ENCODE results near the gene LITAF. TPM values are rescaled to one million over a fixed set of nuclear protein-coding genes. Genes with fewer than 3 reads are reported as not detected.

The LITAF gene
- total RNA-seq: 100 to 1,000 TPM in 1 of 2 experiments, 10 to 100 TPM in 1; 91.4 to 155 TPM

GRCh38 chr16:11586856-11587642 is at the start of gene LITAF:
Gene LITAF (minus strand): TSS chr16:11586919. CDS start chr16:11556730, 30,189 bp downstream.
- H3K27ac Mint-ChIP-seq: peak within 1 kb of the TSS; percentile 90
- peaks cover 41% of the 10 kb centered on the region for H3K4me1 Mint-ChIP-seq
- H3K9me3 Mint-ChIP-seq (ENCODE audit: low read depth): no peaks in the 10 kb centered on the region
- DNase-seq (peak; percentile 75), ATAC-seq (peak; percentile 78)
- peaks cover 3% of the 10 kb centered on the region for H3K27me3 Mint-ChIP-seq
- peaks cover 1% of the 10 kb centered on the region for H3K36me3 Mint-ChIP-seq
- H3K4me3 Mint-ChIP-seq: peak within 1 kb of the TSS; percentile 89
- CTCF ChIA-PET: interaction anchor here (1.1 to 3.4 kb wide), 10 partner anchors 20 to 623 kb away, joined by 3 to 22 read pairs (median 4); no protein-coding TSS in a partner anchor

- DNase-seq (no peak), ATAC-seq (no peak)
- H3K9me3 Mint-ChIP-seq (ENCODE audit: low read depth): no peaks in the 10 kb centered on the region
- CTCF ChIA-PET: interaction anchor here (0.7 to 1.5 kb wide), 4 partner anchors 10 to 229 kb away, joined by 3 to 5 read pairs (median 4); no protein-coding TSS in a partner anchor
- peaks cover 10% of the 10 kb centered on the region for H3K4me1 Mint-ChIP-seq
- H3K4me3 Mint-ChIP-seq: no peak overlapping the region
- H3K36me3 Mint-ChIP-seq: no peaks in the 10 kb centered on the region
- no peak overlapping the region for H3K27ac Mint-ChIP-seq
- no peaks in the 10 kb centered on the region for H3K27me3 Mint-ChIP-seq
Measured at GRCh38 chr16:11636172-11636721, 49.5 kb upstream of the LITAF start.

DNA sequence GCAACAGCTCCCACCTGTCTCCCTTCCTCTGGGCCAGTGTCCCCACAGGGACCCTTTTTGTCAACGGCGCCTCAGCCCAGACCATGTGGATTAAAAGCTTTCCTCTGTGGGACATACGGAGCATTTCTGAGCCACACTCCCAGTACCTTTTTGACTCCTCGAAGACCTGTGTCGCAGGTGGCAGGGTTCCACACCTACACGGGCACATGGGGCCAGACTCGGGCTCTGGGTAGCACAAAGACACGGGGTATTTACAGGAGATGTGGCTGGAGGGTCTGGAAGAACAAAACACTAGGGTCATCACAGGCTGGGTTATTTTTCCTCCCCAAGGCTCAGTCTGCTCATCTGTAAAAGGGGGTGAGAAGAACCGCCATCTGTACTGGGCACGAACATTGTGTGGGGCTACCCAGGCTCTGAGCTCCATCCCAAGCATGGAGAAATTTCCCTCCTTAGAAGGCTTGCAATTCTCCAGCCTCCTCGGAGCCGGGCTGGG is 49.0 kb upstream of the LITAF start:
- no peak for ATAC-seq

DNA sequence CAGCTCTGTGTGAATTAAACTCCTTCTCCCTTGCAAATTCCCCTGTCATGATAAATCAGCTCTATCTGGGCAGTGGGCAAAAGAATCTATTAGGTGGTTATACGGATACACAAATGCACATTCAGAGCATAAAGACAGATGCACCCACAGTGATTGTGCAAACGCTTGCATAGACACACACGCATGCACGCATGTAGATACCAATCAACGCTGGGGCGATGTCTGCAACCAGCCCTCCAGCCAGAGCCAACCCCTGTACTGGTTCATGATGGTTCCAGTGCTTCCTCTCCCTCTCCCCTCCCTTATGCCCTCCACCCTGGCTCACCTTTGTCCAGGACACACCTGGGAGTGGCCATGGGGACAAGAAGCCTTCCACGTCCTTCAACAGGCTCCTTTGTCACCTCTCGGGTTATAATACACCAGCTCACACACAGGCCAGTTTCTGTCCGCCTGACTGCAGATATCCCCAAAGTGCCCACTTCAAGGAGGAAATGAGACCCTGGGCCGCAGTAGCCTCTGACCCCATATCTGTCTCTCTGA is 48.5 kb upstream of the LITAF start:
- DNase-seq: no peak
- H3K36me3 Mint-ChIP-seq: no peaks in the 10 kb centered on the region
- H3K27ac Mint-ChIP-seq: no peak overlapping the region
- no peak overlapping the region for H3K4me3 Mint-ChIP-seq
- no peaks in the 10 kb centered on the region for H3K27me3 Mint-ChIP-seq
- no peaks in the 10 kb centered on the region for H3K9me3 Mint-ChIP-seq (ENCODE audit: low read depth)
- peaks cover 9% of the 10 kb centered on the region for H3K4me1 Mint-ChIP-seq
- no peak for ATAC-seq
- CTCF ChIA-PET: interaction anchor here (0.5 to 0.7 kb wide), 2 partner anchors 8 to 228 kb away, joined by 3 read pairs; no protein-coding TSS in a partner anchor

More for the DNA sequence above, 49.0 kb upstream of the LITAF start:
- H3K27ac Mint-ChIP-seq: no peak overlapping the region
- CTCF ChIA-PET: interaction anchor here (0.7 to 1.5 kb wide), 3 partner anchors 9 to 229 kb away, joined by 3 to 5 read pairs (median 5); no protein-coding TSS in a partner anchor
- H3K27me3 Mint-ChIP-seq: no peaks in the 10 kb centered on the region
- DNase-seq: no peak
- H3K4me1 Mint-ChIP-seq: peaks cover 9% of the 10 kb centered on the region
- no peaks in the 10 kb centered on the region for H3K9me3 Mint-ChIP-seq (ENCODE audit: low read depth)
- no peaks in the 10 kb centered on the region for H3K36me3 Mint-ChIP-seq
- no peak overlapping the region for H3K4me3 Mint-ChIP-seq

DNA sequence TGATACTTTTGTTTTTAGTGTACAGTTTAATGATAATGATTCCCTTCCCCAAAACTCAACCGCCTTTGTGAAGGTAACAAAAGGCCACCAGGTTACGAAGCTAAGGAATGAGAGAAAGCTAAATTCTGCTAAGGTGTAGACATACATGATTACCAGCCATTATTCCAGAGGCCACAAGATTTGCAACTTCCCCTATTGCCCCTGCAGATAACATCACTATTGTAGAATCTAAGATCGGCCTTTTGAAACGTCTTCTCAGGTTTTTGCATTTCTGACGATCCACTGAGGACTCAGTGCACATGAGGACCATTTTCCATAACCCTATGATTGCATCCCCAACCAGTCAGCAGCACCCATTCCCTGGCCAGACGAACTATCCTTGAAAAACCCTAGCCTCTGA is 47.6 kb upstream of the LITAF start:
- Mint-ChIP-seq H3K36me3 (no peaks in the 10 kb centered on the region), H3K9me3 (ENCODE audit: low read depth) (no peaks in the 10 kb centered on the region), H3K4me1 (peaks cover 12% of the 10 kb centered on the region), H3K27me3 (no peaks in the 10 kb centered on the region), H3K4me3 (no peak overlapping the region), H3K27ac (no peak overlapping the region)
- ATAC-seq: no peak
- no peak for DNase-seq
- CTCF ChIA-PET: interaction anchor here (0.6 kb wide), 1 partner anchor 79 kb away, joined by 3 read pairs; no protein-coding TSS in a partner anchor

- DNase-seq: no peak
- no peak for ATAC-seq
- peaks cover 18% of the 10 kb centered on the region for H3K4me1 Mint-ChIP-seq
- CTCF ChIA-PET: no interaction called here
- no peaks in the 10 kb centered on the region for H3K27me3 Mint-ChIP-seq
- no peaks in the 10 kb centered on the region for H3K9me3 Mint-ChIP-seq (ENCODE audit: low read depth)
- H3K27ac Mint-ChIP-seq: no peak overlapping the region
- H3K4me3 Mint-ChIP-seq: no peak overlapping the region
- H3K36me3 Mint-ChIP-seq: no peaks in the 10 kb centered on the region
Measured at GRCh38 chr16:11633113-11633512, 46.4 kb upstream of the LITAF start.

DNA sequence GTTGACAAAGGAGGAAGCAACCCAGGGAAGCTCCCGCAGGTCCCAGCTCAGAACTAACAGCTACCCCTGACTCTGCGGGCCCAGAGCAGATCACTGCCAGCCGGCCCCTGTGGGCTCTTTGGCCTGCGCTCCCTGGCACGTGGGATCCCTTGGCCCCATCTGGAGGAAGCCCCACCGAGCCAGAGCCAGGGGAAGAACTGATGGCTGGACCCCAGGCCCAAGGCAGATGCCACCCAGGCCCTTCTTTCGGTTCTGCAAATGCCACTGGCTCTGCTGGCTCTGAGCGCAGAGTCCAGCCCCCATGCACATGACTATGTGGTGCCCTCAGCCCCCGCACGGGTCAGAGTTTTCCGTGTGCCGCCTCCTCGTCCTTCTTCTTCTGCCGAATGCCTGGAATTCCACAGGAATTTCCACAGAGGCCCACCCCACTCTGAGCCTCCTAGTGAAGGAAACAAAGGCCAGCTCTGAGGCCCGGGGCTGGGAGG is 45.8 kb upstream of the LITAF start:
- no peaks in the 10 kb centered on the region for H3K9me3 Mint-ChIP-seq (ENCODE audit: low read depth)
- H3K27me3 Mint-ChIP-seq: no peaks in the 10 kb centered on the region
- no peak for ATAC-seq
- no peak overlapping the region for H3K27ac Mint-ChIP-seq
- CTCF ChIA-PET: interaction anchor here (1.6 kb wide), 1 partner anchor 11 kb away, joined by 7 read pairs; no protein-coding TSS in a partner anchor
- peaks cover 20% of the 10 kb centered on the region for H3K4me1 Mint-ChIP-seq
- H3K4me3 Mint-ChIP-seq: no peak overlapping the region
- no peaks in the 10 kb centered on the region for H3K36me3 Mint-ChIP-seq
- no peak for DNase-seq

GRCh38 chr16:11631214-11631613 is 44.5 kb upstream of the LITAF start:
- H3K27me3 Mint-ChIP-seq: no peaks in the 10 kb centered on the region
- CTCF ChIA-PET: interaction anchor here (1.1 to 1.6 kb wide), 3 partner anchors 9 to 76 kb away, joined by 4 to 7 read pairs (median 6); no protein-coding TSS in a partner anchor
- H3K9me3 Mint-ChIP-seq (ENCODE audit: low read depth): no peaks in the 10 kb centered on the region
- no peaks in the 10 kb centered on the region for H3K36me3 Mint-ChIP-seq
- peaks cover 20% of the 10 kb centered on the region for H3K4me1 Mint-ChIP-seq
- ATAC-seq (no peak), DNase-seq (no peak)
- no peak overlapping the region for H3K27ac Mint-ChIP-seq
- H3K4me3 Mint-ChIP-seq: no peak overlapping the region

- no peaks in the 10 kb centered on the region for H3K9me3 Mint-ChIP-seq (ENCODE audit: low read depth)
- peaks cover 21% of the 10 kb centered on the region for H3K4me1 Mint-ChIP-seq
- H3K27me3 Mint-ChIP-seq: no peaks in the 10 kb centered on the region
- CTCF ChIA-PET: interaction anchor here (1.1 to 1.6 kb wide), 3 partner anchors 9 to 76 kb away, joined by 4 to 7 read pairs (median 6); no protein-coding TSS in a partner anchor
- ATAC-seq: no peak
- H3K36me3 Mint-ChIP-seq: no peaks in the 10 kb centered on the region
- no peak overlapping the region for H3K4me3 Mint-ChIP-seq
- no peak for DNase-seq
- no peak overlapping the region for H3K27ac Mint-ChIP-seq
Measured at GRCh38 chr16:11630768-11631056, 44.0 kb upstream of the LITAF start.

GRCh38 chr16:11630046-11630767 is 43.5 kb upstream of the LITAF start:
- DNase-seq (no peak), ATAC-seq (no peak)
- H3K27ac Mint-ChIP-seq: no peak overlapping the region
- H3K9me3 Mint-ChIP-seq (ENCODE audit: low read depth): no peaks in the 10 kb centered on the region
- no peaks in the 10 kb centered on the region for H3K36me3 Mint-ChIP-seq
- peaks cover 26% of the 10 kb centered on the region for H3K4me1 Mint-ChIP-seq
- no peak overlapping the region for H3K4me3 Mint-ChIP-seq
- no peaks in the 10 kb centered on the region for H3K27me3 Mint-ChIP-seq
- CTCF ChIA-PET: interaction anchor here (0.8 to 2.0 kb wide), 5 partner anchors 11 to 234 kb away, joined by 3 to 6 read pairs (median 5); no protein-coding TSS in a partner anchor

GRCh38 chr16:11629071-11630030 is 42.6 kb upstream of the LITAF start:
- DNase-seq (no peak), ATAC-seq (no peak)
- CTCF ChIA-PET: interaction anchor here (0.8 to 2.0 kb wide), 4 partner anchors 32 to 233 kb away, joined by 3 to 6 read pairs (median 4); no protein-coding TSS in a partner anchor
- no peaks in the 10 kb centered on the region for H3K27me3 Mint-ChIP-seq
- H3K36me3 Mint-ChIP-seq: no peaks in the 10 kb centered on the region
- H3K4me1 Mint-ChIP-seq: peaks cover 33% of the 10 kb centered on the region
- no peak overlapping the region for H3K27ac Mint-ChIP-seq
- no peaks in the 10 kb centered on the region for H3K9me3 Mint-ChIP-seq (ENCODE audit: low read depth)
- H3K4me3 Mint-ChIP-seq: no peak overlapping the region

All from activated CD8-positive, alpha-beta memory T cell treated with anti-CD3 and anti-CD28 coated beads, Interleukin-2, amount 10 ng/mL, durations not matched to agents 7 days and 5 days (primary cell).